GM21737 (cell line): Measurements from ENCODE around the gene TNFRSF14.
"Not testable (repeated sequence)": the region's sequence is repeated elsewhere in the genome, so short reads cannot be mapped to it uniquely, and the experiment has no call there.

Source experiments
- ATAC-seq: cut with Tn5 transposase; IDR thresholded peaks from one replicate; pipeline ENCODE4 v1.9.1; 2021; ENCODE audit warnings: mild to moderate bottlenecking, moderate library complexity; ENCODE audit not compliant: unreplicated experiment

TNFRSF14 gene

GRCh38 chr1:2566101-2567045, 10.2 kb downstream of the TNFRSF14 start:
- ATAC-seq = no peak

GRCh38 chr1:2567083-2567679, 11.0 kb downstream of the TNFRSF14 start:
- no peak for ATAC-seq

- not testable (repeated sequence) for ATAC-seq
Observed at GRCh38 chr1:2568187-2568816, 12.1 kb downstream of the TNFRSF14 start.

- ATAC-seq = no peak
Observed at GRCh38 chr1:2569060-2569459, 12.9 kb downstream of the TNFRSF14 start.

- ATAC-seq = not testable (repeated sequence)
Observed at GRCh38 chr1:2569703-2570102, 13.5 kb downstream of the TNFRSF14 start.

- ATAC-seq = no peak
Observed at GRCh38 chr1:2570332-2570731, 14.2 kb downstream of the TNFRSF14 start.

GRCh38 chr1:2571348-2571747, 15.2 kb downstream of the TNFRSF14 start:
- no peak for ATAC-seq

- ATAC-seq = no peak
Observed at GRCh38 chr1:2573250-2573920, 17.2 kb downstream of the TNFRSF14 start.

GRCh38 chr1:2574350-2574749, 18.2 kb downstream of the TNFRSF14 start:
- ATAC-seq = no peak

- ATAC-seq = no peak
Observed at GRCh38 chr1:2575801-2576663, 19.9 kb downstream of the TNFRSF14 start.

- peak; percentile 41 for ATAC-seq
Observed at GRCh38 chr1:2577565-2578075, 21.4 kb downstream of the TNFRSF14 start.

- no peak for ATAC-seq
Observed at GRCh38 chr1:2578758-2579118, 22.6 kb downstream of the TNFRSF14 start.

- ATAC-seq = no peak
Observed at GRCh38 chr1:2580691-2581090, 24.5 kb downstream of the TNFRSF14 start.

GRCh38 chr1:2582391-2582790, 26.2 kb downstream of the TNFRSF14 start:
- ATAC-seq = no peak

GRCh38 chr1:2583331-2583791, 27.2 kb downstream of the TNFRSF14 start:
- no peak for ATAC-seq

- no peak for ATAC-seq
Observed at GRCh38 chr1:2583871-2584351, 27.7 kb downstream of the TNFRSF14 start.

- no peak for ATAC-seq
Observed at GRCh38 chr1:2584686-2585317, 28.6 kb downstream of the TNFRSF14 start.

GRCh38 chr1:2585318-2586092, 29.3 kb downstream of the TNFRSF14 start:
- ATAC-seq = peak; percentile 27
